ENCODE results near the gene PPM1A. TPM values are rescaled to one million over a fixed set of nuclear protein-coding genes. Genes with fewer than 3 reads are reported as not detected.

The PPM1A gene
- polyA plus RNA-seq, 3 donors: 18.4 to 34.1 (median 21.5) TPM

DNA sequence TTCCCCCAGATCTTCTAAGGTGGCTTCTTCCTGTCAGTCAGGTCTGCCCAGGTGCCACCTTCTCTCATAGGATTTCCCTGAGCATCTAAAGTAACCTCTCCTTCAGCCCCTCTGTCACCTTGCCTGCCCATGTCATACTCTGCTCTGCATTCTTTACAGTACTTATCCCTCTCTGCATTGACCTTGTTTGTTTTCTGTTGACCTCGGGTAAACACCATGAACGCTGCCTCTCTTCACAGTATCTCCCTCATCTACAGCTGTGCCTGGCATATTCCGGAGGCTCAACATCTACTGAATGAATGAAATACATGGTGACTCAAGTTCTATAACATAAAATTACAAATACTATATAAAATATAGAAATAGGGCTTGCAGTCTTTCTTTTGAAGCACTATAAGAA, 10.1 kb upstream of the PPM1A start:
- H3K4me3 Mint-ChIP-seq: no peak overlapping the region
- TF ChIP-seq, protein P1, sequence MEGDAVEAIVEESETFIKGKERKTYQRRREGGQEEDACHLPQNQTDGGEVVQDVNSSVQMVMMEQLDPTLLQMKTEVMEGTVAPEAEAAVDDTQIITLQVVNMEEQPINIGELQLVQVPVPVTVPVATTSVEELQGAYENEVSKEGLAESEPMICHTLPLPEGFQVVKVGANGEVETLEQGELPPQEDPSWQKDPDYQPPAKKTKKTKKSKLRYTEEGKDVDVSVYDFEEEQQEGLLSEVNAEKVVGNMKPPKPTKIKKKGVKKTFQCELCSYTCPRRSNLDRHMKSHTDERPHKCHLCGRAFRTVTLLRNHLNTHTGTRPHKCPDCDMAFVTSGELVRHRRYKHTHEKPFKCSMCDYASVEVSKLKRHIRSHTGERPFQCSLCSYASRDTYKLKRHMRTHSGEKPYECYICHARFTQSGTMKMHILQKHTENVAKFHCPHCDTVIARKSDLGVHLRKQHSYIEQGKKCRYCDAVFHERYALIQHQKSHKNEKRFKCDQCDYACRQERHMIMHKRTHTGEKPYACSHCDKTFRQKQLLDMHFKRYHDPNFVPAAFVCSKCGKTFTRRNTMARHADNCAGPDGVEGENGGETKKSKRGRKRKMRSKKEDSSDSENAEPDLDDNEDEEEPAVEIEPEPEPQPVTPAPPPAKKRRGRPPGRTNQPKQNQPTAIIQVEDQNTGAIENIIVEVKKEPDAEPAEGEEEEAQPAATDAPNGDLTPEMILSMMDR (IDR thresholded peaks at IDR 0.05): no peak
- no peaks in the 10 kb centered on the region for H3K27me3 ChIP-seq (ENCODE audit: control insufficient read depth in 2 of 2, insufficient read depth in 2 of 2, low read length in 2 of 2)
- H3K4me1 ChIP-seq (ENCODE audit: control insufficient read depth in 1 of 2, insufficient read depth in 2 of 2, low read length in 2 of 2): peaks cover 9 to 12% of the 10 kb centered on the region in 2 donors
- no peak overlapping the region for H3K4me3 ChIP-seq (replicated peaks in 1 of 3; ENCODE audit: low read depth in 2 of 3, low read length in 3 of 3)
- H3K9me3 ChIP-seq (replicated peaks in 1 of 2; ENCODE audit: control insufficient read depth in 1 of 2, insufficient read depth in 1 of 2, low read length in 2 of 2): no peaks in the 10 kb centered on the region
- H3K27ac Mint-ChIP-seq: no peak overlapping the region
- no peaks in the 10 kb centered on the region for H3K36me3 ChIP-seq (replicated peaks in 1 of 2; ENCODE audit: control insufficient read depth in 1 of 2, insufficient read depth in 2 of 2, low read length in 2 of 2)
- H3K79me2 ChIP-seq (ENCODE audit: insufficient read depth, low read length): no peaks in the 10 kb centered on the region
- no peak overlapping the region for H3K4me2 ChIP-seq (replicated peaks; ENCODE audit: extremely low read depth, low read length, poor library complexity, severe bottlenecking)
- H3K9me3 Mint-ChIP-seq: peaks cover 0 to 3% (median 0%) of the 10 kb centered on the region in 7 donors
- H2AFZ ChIP-seq (ENCODE audit: insufficient read depth, low read depth, low read length, poor library complexity, severe bottlenecking): no peak overlapping the region
- H3K27me3 Mint-ChIP-seq (ENCODE audit: low read depth in 3 of 3): no peaks in the 10 kb centered on the region
- no peak overlapping the region for H3K9ac ChIP-seq (ENCODE audit: insufficient read depth, low read length, poor library complexity, severe bottlenecking)
- intact Hi-C loops (cut with micrococcal nuclease): no loop called here
- no peak for DNase-seq
- H3K27ac ChIP-seq (ENCODE audit: low read depth in 1 of 2, low read length in 2 of 2): no peak overlapping the region
- peaks cover 10% of the 10 kb centered on the region for H3K4me1 Mint-ChIP-seq
- WGBS (ENCODE audit: insufficient coverage): 100% methylated on average over 1 of the region's 3 CpGs
- H3K36me3 Mint-ChIP-seq: no peaks in the 10 kb centered on the region
- no peaks in the 10 kb centered on the region for H4K20me1 ChIP-seq (ENCODE audit: insufficient read depth, low read length)

- no peak overlapping the region for H3K27ac Mint-ChIP-seq
- no peak overlapping the region for H3K4me3 Mint-ChIP-seq
- Histone ChIP-seq H3K4me1 (ENCODE audit: control insufficient read depth in 1 of 2, insufficient read depth in 2 of 2, low read length in 2 of 2) (peaks cover 9 to 12% of the 10 kb centered on the region in 2 donors), H3K9ac (ENCODE audit: insufficient read depth, low read length, poor library complexity, severe bottlenecking) (no peak overlapping the region), H3K9me3 (replicated peaks in 1 of 2; ENCODE audit: control insufficient read depth in 1 of 2, insufficient read depth in 1 of 2, low read length in 2 of 2) (no peaks in the 10 kb centered on the region), H3K27ac (ENCODE audit: low read depth in 1 of 2, low read length in 2 of 2) (no peak overlapping the region), H3K79me2 (ENCODE audit: insufficient read depth, low read length) (no peaks in the 10 kb centered on the region), H2AFZ (ENCODE audit: insufficient read depth, low read depth, low read length, poor library complexity, severe bottlenecking) (no peak overlapping the region), H3K4me2 (replicated peaks; ENCODE audit: extremely low read depth, low read length, poor library complexity, severe bottlenecking) (no peak overlapping the region), H3K4me3 (replicated peaks in 1 of 3; ENCODE audit: low read depth in 2 of 3, low read length in 3 of 3) (no peak overlapping the region), H3K36me3 (replicated peaks in 1 of 2; ENCODE audit: control insufficient read depth in 1 of 2, insufficient read depth in 2 of 2, low read length in 2 of 2) (no peaks in the 10 kb centered on the region), H4K20me1 (ENCODE audit: insufficient read depth, low read length) (no peaks in the 10 kb centered on the region), H3K27me3 (ENCODE audit: control insufficient read depth in 2 of 2, insufficient read depth in 2 of 2, low read length in 2 of 2) (no peaks in the 10 kb centered on the region)
- intact Hi-C loops (cut with micrococcal nuclease): loop anchor here (10.0 kb wide), 3 partner anchors 75 to 755 kb away; partner anchors contain the start of genes PCNX4 (in 2 of the 2), DHRS7 (in 1 of the 2), JKAMP (in 1 of the 2) and L3HYPDH (in 1 of the 2)
- H3K27me3 Mint-ChIP-seq (ENCODE audit: low read depth in 3 of 3): peaks cover 0 to 1% (median 0%) of the 10 kb centered on the region in 3 donors
- TF ChIP-seq, protein P1 (IDR thresholded peaks at IDR 0.05): no peak
- DNase-seq: no peak
- 86% methylated on average over 1 of the region's 7 CpGs for WGBS (ENCODE audit: insufficient coverage)
- H3K36me3 Mint-ChIP-seq: no peaks in the 10 kb centered on the region
- H3K4me1 Mint-ChIP-seq: peaks cover 10% of the 10 kb centered on the region
- H3K9me3 Mint-ChIP-seq: peaks cover 0 to 1% (median 0%) of the 10 kb centered on the region in 7 donors
These were observed 8.7 kb upstream of the PPM1A start for GRCh38 chr14:60240139-60240856.

All from CD14-positive monocyte (primary cell).